HG02623 (cell line): ENCODE results near the gene DNAAF6.
"Not testable (repeated sequence)": the region's sequence is repeated elsewhere in the genome, so short reads cannot be mapped to it uniquely, and the experiment has no call there.

ENCODE experiments used
- ATAC-seq: cut with Tn5 transposase; IDR thresholded peaks from one replicate; pipeline ENCODE4 v1.9.1; 2021; ENCODE audit warnings: moderate library complexity; ENCODE audit not compliant: unreplicated experiment

The DNAAF6 gene

DNA sequence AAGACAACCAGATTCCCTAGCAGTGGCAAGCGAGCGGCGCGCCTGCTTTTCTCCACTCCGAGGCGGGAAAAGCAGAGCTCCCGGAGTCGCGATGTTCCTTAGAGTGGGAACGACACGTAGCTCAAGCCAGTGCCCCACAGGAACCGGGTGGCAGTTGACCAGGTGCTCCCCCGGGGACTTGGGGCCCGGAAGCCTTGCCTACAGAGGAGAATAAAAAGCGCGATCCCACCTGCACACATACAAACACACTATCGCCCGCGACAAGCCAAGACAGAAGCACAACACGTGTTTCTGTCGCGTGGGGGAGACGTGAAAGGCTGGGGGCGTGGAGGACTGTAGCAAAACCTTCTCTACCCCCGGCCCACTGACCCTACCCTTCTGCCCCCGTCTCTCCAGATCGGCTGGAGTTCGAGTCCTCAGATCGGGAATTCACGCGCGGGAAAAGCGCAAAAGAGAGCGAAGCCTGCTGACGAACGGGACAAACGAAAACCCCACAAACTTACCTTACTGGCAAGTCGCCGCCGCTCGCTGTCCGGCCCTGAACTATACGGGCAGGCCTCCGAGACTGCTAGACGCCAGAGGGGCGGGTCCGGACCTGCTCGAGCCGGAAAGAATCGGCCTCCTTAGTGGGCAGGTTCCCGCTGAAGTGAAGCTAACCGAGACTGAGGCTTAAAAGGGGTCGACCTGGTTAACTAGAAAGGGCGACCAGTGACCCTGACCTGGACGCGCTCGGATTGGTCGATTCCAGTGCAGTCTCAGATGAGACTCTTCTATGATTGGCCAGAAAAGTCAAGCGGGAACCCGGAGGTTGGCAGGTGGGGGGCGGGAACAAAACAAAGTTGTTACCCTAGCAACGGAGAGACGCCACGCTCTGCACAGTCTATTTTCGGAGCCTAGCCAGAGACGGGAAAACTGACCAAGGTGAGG lies at the start of gene DNAAF6, which contains the start of gene NUP62CL:
TSS of gene DNAAF6 (plus strand) at position 842 of the 927 bp plus-strand sequence. CDS start 6,265 bp downstream, outside the sequence.
TSS of gene NUP62CL (minus strand) at position 664 of the 927 bp plus-strand sequence. CDS start 31,287 bp downstream, outside the sequence.
- ATAC-seq, result peak; percentile 96

DNA sequence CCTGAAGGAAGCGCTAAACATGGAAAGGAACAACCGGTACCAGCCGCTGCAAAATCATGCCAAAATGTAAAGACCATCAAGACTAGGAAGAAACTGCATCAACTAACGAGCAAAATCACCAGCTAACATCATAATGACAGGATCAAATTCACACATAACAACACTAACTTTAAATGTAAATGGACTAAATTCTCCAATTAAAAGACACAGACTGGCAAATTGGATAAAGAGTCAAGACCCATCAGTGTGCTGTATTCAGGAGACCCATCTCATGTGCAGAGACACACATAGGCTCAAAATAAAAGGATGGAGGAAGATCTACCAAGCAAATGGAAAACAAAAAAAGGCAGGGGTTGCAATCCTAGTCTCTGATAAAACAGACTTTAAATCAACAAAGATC lies 48.8 kb upstream of the DNAAF6 start:
- not testable (repeated sequence) for ATAC-seq

DNA sequence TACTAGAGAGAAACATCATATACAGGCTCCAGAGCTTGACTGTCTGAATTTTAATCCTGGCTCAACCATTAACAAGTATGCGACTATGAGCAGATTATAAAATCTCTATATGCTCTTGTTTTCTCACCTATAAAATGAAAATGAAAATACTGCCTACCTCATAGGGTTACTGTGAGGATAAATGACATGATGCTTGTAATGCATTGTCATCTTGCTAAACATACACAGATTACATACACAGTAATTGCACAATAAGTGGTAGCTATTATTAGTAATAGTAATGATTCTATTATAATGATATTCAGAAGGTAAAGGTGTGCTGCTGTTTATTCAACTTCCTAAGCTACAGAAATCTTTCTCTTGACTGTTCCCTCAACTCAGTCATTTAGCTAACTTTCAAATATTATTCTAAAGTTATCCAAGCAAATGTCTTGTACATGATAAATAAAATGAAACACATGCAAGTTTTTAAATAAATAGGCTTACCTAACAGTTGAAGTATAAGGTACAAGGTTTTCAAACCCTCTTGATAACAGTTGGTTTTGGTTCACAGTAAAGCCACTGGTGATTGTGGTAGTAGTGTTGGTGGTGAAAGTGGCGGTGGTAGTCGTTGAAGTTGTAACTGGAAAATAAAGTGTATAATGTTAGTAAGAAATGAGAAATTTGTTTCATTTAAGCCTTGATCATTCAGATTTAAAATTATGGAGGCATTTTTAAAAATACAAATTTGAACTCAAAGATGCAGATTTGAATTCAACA lies 39.1 kb upstream of the DNAAF6 start:
- no peak for ATAC-seq

DNA sequence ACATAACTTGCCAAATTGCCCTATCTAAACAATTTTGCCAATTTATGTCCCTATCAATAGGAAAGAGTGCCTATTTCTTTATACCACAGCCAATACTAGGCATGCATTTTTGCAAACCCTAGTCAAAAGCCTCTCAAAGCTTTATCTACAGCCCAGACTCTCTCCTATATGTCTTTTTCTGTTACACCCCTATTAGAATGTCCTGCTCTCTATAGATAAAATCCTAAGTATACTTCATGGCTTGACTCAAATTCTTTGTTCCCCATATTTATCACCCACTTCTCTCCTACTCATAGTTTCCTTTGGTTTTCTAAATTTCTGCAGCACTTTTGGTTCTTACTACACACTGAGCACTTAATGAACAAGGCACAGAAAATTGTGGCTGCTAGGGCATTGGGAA lies 38.2 kb upstream of the DNAAF6 start:
- ATAC-seq, result no peak

DNA sequence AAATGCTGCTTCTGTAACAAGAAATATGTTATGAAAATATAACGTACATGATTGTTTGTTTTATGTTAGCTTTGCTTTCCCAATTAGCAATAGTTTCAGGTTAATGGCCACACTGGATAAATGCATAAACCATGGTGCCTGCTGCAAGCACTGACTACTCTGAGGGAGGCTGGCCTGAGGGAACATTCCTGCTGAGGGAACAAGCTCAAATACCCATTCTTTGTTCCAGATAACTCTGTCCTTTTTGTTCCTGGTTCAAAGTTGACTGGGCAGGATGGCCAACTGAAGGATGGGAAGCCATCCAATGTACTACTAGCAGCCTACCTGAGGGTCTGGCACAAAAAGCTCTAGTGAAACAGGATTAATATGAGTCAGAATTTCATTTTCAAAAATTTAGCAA lies 37.7 kb upstream of the DNAAF6 start:
- no peak for ATAC-seq

DNA sequence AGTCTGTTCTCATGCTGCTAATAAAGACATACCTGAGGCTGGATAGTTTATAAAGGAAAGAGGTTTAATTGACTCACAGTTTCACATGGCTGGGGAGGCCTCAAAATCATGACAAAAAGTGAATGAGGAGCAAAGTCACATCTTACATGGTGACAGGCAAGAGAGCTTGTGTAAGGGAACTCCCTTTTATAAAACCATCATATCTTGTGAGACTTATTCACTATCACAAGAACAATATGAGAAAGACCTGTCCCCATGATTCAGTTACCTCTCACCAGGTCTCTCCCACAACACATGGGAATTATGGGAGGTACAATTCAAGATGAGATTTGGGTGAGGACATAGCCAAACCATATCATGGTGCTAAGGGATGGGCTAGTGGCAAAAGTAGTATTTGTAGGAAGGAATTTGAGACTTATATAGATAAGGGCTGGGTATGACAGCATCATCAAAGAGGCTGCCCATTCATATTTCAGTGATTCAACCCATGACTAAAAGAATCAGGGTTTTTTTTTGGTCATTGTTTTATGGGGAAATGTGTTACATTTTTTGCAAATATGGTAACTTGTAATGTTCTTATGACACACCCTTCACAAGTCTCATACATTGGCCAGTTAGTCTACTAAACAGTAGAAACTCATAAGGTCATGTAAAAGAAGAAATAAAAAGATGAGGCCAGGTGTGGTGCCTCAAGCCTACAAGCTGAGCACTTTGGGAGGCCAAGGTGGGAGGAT lies 34.9 kb upstream of the DNAAF6 start:
- ATAC-seq, result no peak

DNA sequence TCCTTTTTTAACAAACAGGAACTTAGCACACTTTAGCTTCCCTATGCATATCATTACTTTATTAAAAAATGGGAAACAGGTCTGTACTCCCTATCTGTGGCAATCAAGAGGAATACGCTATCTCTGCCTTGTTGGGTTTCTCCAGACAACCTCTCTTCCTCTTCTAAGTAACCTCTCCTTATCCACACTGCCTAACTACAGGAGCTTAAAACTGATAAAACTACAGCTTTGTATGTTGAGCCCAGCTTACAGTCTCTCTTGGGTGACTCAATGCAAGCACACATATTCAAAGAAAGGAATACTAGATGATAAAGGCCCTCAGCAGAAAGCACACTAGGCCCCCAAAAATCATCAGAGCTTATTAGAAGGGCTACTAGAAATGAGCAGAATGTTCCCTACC lies 9.1 kb upstream of the DNAAF6 start:
- ATAC-seq, result no peak

DNA sequence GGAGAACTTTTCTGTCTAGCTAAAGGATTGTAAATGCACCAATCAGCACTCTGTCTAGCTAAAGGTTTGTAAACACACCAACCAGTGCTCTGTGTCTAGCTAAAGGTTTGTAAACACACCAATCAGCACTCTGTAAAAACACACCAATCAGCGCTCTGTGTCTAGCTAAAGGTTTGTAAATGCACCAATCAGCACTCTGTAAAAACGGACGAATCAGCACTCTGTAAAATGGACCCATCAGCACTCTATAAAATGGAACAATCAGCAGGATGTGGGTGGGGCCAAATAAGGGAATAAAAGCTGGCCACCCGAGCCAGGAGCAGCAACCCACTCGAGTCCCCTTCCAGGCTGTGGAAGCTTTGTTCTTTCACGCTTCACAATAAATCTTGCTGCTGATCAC lies 8.3 kb upstream of the DNAAF6 start:
- ATAC-seq, result not testable (repeated sequence)

DNA sequence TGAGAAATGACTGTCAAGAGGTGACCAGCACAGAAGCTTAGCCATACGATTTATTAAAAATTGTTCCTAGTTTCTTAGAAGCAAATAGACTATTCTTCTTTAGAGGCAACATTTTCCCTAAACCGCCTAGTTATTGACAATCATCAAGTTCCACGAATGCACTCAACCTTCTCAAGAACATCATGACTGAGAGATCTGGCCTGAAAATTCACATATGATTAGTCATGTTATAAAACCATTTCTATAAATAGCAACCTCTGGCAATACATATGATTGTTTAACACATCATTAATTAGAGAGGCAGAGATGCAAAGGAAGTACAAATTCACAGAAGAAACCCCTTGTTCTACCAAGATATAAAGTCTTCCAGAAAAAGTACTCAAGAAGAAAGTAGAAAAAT lies 6.9 kb upstream of the DNAAF6 start:
- no peak for ATAC-seq

DNA sequence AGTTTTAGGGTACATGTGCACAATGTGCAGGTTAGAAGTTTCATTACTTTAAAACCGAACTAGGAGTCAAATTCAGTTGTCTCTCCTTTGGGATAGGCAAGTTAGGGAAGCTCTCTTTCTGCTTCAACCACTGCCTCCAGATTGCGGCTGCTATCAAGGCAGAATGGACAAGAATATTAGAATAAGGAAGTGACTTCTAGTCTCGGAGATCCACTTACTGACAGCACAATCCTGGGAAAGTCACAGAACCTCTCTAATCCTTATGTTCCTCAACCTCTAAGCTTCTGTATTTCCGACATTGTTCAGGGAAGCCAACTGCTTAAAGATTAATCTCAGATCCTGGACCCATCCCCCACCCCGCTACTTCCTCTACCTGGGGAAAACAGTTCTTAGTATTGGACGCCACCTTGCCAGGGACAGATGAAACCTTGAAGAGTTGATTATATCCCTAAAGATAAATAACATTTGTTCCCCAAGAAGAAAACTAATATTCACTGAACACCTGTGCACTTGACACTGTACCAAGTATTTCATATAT lies 2.3 kb upstream of the DNAAF6 start:
- ATAC-seq, result no peak

DNA sequence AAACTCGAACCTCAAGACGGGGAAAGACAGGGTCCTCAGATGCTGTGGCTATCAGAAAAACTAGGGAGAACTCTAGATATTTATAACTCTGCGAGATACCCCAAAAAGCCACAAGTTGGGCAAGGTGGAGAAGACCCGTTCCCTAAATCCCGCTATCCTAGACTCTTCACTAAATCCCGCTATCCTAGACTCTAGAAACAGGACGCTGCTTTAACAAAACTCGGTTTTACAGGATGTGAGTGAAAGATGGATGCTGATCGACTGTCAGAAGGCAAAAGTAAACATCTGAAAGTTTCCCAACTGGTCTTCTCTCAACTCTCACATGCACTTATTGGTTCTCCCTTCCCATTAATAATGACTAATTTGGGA lies 270 bp downstream of the DNAAF6 start:
- ATAC-seq, result no peak

DNA sequence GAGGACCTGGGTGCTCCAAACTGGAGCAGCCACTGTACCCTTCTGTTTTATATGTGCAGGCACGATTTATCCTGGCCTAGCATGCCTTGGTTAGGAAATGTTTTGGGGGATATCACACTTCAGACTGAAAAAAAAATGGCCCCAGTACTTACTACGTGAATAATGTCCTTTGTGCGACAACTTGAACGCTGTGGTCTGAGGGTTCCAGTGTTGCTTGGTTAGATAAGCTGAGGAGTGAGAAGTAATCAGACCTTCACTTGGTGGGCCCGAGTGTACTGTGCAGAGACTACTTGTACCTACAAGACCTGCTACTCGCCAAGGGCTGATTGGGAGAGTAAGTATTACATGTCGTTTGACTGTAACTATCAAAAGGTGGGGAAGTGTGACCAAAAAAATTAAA lies 678 bp downstream of the DNAAF6 start:
- no peak for ATAC-seq

DNA sequence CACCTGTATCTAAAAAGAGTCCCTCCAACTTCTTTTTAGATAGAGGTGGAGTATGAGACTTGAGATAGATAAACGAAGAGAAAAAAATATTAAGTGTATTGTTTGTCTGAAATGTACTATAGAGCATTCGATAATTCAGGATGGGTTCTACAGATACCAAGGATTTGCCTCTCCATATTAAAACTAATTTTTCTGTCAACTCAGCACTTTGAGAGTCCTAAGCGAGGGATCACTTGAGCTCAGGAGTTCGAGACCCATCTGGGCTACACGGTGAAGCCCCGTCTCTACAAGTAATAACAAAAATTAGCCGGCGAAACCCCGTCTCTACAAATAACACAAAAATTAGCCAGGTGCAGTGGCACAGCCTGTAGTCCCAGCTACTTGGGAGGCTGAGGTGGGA lies 1.5 kb downstream of the DNAAF6 start:
- no peak for ATAC-seq

DNA sequence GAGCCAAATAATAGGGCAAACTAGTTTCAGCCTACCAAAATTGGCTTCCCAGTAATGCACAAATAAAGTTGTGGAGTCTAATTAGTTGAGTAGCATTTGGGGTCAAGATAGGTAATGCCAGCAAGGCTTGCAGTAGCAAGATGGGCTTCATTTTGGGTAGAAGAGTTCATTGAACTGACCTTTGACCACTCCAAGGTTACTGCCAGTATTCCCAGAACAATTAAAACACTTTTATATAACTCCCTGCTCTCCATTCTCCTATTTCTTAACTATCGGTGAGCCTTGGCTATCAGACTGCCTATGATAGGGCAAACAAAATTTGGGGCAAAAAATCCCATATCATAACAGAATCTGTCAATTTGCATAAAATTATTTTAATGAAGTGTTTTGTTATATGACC lies 7.1 kb downstream of the DNAAF6 start:
- no peak for ATAC-seq

DNA sequence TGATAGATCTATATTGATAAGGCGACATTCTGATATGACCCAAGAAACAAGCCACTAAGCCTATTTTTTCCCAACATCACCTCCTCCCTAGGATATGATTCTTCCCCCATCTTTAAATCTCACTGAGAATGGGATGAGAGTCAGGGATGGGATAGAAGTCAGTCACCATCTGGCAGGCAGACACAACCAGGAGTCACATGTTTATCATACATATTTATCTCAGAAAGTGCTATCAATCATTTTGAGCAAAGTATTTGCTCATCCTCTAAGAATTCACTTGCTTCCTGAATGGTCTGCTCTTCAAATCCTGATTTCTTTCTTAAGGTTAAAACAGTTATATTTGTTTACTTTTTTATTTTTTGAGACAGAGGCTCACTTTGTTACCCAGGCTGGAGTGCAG lies 20.3 kb downstream of the DNAAF6 start:
- no peak for ATAC-seq

DNA sequence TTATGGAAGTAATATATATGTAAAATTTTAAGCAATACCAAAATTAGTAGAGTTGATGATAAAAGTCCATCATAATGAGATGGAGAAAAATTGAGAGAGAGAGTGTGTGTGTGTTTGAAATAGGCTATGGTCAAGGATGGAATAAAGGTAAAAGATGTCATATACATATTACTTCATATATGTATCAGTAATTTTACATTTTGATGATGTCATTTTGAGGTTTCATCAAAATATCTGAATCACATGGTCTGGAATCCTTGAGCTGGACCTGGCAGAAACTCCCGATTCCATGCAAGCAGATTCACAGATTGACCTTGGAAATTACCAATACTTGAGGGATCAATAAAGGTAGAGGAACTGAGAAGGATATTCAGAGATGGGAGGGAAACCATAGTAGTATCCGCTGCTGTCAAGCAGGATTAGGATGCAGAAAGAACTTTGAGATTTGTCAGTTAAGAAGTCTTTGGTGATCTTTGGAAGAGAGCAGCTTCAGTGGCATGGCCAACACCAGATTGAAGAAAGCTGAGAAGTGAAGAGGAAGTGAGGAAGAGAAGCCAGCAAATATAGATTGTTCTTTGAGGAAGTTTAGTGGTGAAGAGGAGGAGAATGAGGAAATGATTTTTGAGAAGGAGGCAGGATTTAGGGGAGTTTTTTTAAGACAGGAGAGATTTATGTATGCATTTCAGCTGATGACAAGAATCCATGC lies 21.5 kb downstream of the DNAAF6 start:
- no peak for ATAC-seq

DNA sequence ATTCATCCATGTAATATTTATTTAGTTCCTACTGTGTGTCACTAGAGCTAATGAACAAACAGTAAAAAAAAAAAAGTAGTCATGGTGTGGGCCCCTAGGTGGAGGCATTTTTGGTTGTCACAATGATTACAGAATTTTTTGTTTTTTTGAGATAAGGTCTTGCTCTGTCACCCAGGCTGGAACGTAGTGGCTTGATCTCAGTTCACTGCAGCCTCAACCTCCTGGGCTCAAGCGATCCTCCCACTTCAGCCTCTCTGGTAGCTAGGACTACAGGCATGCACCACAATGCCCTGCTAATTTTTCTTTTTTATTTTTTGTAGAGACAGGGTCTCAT lies 22.0 kb downstream of the DNAAF6 start:
- ATAC-seq, result no peak

DNA sequence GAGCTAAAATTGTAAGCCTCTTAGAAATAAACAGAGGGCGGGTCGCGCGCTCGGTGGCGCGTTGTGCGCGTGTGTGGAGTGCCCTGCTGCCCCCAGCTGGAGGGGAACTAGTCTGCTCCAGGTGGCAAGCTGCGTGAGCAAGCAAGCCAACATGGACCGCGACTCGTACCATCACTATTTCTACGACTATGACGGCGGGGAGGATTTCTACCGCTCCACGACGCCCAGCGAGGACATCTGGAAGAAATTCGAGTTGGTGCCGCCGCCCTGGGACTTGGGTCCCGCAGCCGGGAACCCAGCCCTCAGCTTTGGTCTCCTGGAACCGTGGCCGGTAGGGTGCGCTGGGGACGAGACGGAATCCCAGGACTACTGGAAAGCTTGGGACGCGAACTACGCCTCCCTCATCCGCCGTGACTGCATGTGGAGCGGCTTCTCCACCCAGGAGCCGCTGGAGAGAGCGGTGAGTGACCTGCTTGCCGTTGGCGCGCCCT lies 66.1 kb downstream of the DNAAF6 start:
- no peak for ATAC-seq

DNA sequence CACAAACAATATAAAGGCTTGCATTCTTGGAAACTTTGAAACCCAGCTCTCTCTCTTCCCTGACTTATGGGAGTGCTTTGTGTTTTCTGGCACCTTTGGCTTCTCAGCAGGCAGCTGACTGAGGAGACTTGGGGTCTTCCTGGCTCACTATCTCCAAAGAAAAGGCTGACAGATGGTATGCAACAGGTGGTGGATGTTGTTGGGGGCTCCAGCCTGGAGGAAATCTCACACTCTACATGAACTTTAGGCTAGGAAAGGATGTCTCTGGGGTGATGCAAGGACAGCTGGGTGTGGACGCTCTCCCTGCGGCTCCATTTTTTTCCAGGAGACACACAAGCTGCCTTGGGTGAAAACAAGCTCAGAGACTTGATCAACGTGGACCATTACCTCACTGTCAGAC lies 67.4 kb downstream of the DNAAF6 start:
- no peak for ATAC-seq

DNA sequence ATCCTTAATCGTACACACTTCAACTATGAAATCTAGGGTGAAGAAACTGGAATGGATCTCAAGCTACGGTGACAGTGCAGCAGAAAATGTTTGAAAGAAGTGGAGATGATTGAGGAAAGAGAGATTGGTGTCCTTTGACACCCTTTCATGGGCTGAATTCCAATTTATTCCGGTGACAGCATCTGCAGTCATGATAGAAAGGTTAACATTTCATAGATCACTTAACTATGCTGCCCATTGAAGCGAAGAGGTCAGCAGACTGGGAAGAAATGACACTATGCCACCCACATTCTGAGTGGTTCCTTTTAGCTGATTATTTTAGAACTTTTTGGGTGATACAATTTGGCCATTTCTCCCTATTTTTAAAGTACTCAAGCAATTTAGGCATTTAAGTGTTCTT lies 82.3 kb downstream of the DNAAF6 start:
- ATAC-seq, result no peak
